ENCODE measurements around the gene C19orf12.

The C19orf12 gene

GRCh38 chr19:29702161-29702962 lies 12.7 kb downstream of the C19orf12 start:
- peaks cover 39% of the 10 kb centered on the region for H3K36me3 Mint-ChIP-seq (ENCODE audit: insufficient read depth)
- H3K9me3 Mint-ChIP-seq = no peaks in the 10 kb centered on the region

GRCh38 chr19:29700498-29700897 lies 14.6 kb downstream of the C19orf12 start:
- no peaks in the 10 kb centered on the region for H3K27me3 Mint-ChIP-seq
- DNase-seq (ENCODE audit: low spot score in 2 of 2) (no peak), ATAC-seq (replicated peaks; ENCODE audit: extremely low read depth, poor library complexity, severe bottlenecking) (no peak)
- H3K36me3 Mint-ChIP-seq (ENCODE audit: insufficient read depth) = peaks cover 32% of the 10 kb centered on the region
- H3K4me1 Mint-ChIP-seq = peaks cover 8% of the 10 kb centered on the region
- H3K9me3 Mint-ChIP-seq = no peaks in the 10 kb centered on the region
- no peak overlapping the region for H3K27ac Mint-ChIP-seq (ENCODE audit: low read depth)
- H3K4me3 Mint-ChIP-seq = no peak overlapping the region

More at GRCh38 chr19:29702161-29702962, 12.7 kb downstream of the C19orf12 start:
- no peaks in the 10 kb centered on the region for H3K27me3 Mint-ChIP-seq
- no peak for DNase-seq (ENCODE audit: low spot score in 2 of 2)
- no peak for ATAC-seq (replicated peaks; ENCODE audit: extremely low read depth, poor library complexity, severe bottlenecking)
- H3K27ac Mint-ChIP-seq (ENCODE audit: low read depth) = no peak overlapping the region
- no peak overlapping the region for H3K4me3 Mint-ChIP-seq
- peaks cover 5% of the 10 kb centered on the region for H3K4me1 Mint-ChIP-seq

DNA sequence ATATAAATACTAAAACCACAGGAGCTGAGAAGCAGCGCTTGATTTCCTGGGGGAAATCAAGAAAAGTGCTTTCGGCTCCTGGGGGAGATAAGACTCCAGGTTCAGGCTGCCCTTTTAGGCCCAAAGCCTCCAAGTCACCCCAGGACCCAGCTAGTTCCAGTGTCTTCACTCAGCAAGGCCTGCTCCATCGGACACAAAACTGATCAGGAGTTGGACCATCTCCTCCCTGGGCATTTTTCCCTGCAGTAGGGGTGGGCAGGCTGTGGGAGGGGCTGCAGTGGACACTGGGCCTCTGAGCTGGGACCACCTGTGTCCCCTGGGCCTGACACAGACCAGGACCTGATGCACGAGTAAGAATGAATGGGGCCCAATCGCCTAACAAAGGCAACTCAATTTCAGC lies 15.2 kb downstream of the C19orf12 start:
- Mint-ChIP-seq H3K27ac (ENCODE audit: low read depth) (no peak overlapping the region), H3K27me3 (no peaks in the 10 kb centered on the region), H3K4me3 (no peak overlapping the region), H3K4me1 (peaks cover 14% of the 10 kb centered on the region), H3K9me3 (no peaks in the 10 kb centered on the region), H3K36me3 (ENCODE audit: insufficient read depth) (peaks cover 30% of the 10 kb centered on the region)
- ATAC-seq (replicated peaks; ENCODE audit: extremely low read depth, poor library complexity, severe bottlenecking) (no peak), DNase-seq (ENCODE audit: low spot score in 2 of 2) (no peak)

DNA sequence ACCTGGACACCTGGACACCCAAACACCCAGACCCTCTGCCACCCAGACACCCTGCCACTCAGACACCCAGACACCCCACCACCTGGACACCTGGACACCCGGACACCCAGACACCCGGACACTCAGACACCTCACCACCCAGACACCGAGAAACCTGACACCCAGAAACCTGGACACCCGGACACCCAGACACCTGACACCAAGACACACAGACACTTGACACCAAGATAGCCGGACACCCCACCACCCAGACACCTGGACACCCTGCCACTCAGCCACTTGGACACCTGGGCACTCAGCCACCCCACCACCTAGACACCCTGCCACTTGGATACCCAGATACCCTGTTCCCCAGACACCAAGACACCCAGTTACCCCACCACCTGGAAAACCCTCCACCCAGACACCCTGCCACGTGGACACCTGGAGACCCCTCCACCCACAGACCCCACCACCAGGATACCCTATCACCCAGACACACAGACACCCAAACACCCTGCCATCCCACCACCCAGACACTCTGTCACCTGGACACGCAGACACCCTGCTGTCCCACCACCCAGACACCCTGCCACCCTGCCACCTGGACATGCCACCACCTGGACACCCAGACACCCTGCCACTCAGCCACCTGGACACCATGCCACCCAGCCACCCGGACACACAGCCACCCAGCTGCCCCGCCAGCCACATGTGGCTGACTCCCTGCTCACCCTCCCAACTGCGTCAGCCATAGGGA lies 17.4 kb downstream of the C19orf12 start:
- DNase-seq (ENCODE audit: low spot score in 2 of 2) (no peak), ATAC-seq (replicated peaks; ENCODE audit: extremely low read depth, poor library complexity, severe bottlenecking) (no peak)
- peaks cover 20% of the 10 kb centered on the region for H3K36me3 Mint-ChIP-seq (ENCODE audit: insufficient read depth)
- H3K27ac Mint-ChIP-seq (ENCODE audit: low read depth) = peak overlapping the region; percentile 94
- H3K4me3 Mint-ChIP-seq = no peak overlapping the region
- no peaks in the 10 kb centered on the region for H3K9me3 Mint-ChIP-seq
- H3K27me3 Mint-ChIP-seq = no peaks in the 10 kb centered on the region
- H3K4me1 Mint-ChIP-seq = peaks cover 21% of the 10 kb centered on the region

GRCh38 chr19:29696565-29696846 lies 18.6 kb downstream of the C19orf12 start:
- Mint-ChIP-seq H3K4me3 (no peak overlapping the region), H3K27ac (ENCODE audit: low read depth) (peak overlapping the region; percentile 94), H3K9me3 (no peaks in the 10 kb centered on the region), H3K36me3 (ENCODE audit: insufficient read depth) (peaks cover 15% of the 10 kb centered on the region), H3K27me3 (no peaks in the 10 kb centered on the region), H3K4me1 (peaks cover 21% of the 10 kb centered on the region)
- ATAC-seq (replicated peaks; ENCODE audit: extremely low read depth, poor library complexity, severe bottlenecking) (no peak), DNase-seq (ENCODE audit: low spot score in 2 of 2) (no peak)

GRCh38 chr19:29695765-29696564 lies 19.1 kb downstream of the C19orf12 start:
- peaks cover 13% of the 10 kb centered on the region for H3K36me3 Mint-ChIP-seq (ENCODE audit: insufficient read depth)
- H3K4me3 Mint-ChIP-seq = no peak overlapping the region
- H3K27me3 Mint-ChIP-seq = no peaks in the 10 kb centered on the region
- H3K27ac Mint-ChIP-seq (ENCODE audit: low read depth) = peak overlapping the region; percentile 94
- ATAC-seq (replicated peaks; ENCODE audit: extremely low read depth, poor library complexity, severe bottlenecking) (no peak), DNase-seq (ENCODE audit: low spot score in 2 of 2) (no peak)
- no peaks in the 10 kb centered on the region for H3K9me3 Mint-ChIP-seq
- peaks cover 25% of the 10 kb centered on the region for H3K4me1 Mint-ChIP-seq

DNA sequence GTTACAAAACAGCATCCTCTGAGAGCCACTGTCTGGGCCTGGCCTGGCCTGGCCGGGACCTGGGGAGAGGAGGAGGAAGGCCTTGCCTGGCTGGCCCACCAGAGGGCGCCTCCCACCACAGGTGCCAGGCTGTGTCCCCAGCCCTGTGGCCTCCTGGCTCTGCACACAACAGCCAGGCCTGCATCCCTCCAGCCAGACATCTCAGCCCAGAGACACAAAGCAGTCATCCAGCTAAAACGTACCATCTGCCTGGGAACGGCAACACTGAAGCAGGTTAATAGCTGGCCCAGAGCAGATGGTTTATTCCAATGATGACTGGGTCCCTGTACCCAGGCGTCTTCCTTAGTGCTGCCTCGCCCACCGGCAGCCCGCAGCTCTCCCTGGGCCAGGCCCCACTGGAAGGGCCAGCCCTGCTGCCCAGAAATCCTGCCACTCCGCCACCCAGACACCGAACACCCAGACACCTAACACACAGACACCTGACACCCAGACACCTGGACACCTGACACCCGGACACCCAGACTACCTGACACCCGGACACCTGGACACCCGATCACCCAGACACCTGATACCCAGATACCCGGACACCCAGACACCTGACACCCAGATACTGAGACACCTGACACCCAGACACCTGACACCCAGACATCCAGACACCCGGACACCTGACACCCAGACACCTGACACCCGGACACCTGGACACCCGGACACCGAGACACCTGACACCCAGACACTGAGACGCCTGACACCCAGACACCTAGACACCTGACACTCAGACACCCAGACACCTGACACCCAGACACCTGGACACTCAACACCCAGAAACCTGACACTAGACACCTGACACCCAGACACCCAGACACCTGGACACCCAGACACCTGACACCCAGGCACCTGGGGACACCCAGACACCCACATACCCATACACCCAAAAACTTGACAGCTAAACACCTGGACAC lies 20.1 kb downstream of the C19orf12 start:
- DNase-seq (ENCODE audit: low spot score in 2 of 2) = peak; percentile 71 to 80
- no peaks in the 10 kb centered on the region for H3K9me3 Mint-ChIP-seq

DNA sequence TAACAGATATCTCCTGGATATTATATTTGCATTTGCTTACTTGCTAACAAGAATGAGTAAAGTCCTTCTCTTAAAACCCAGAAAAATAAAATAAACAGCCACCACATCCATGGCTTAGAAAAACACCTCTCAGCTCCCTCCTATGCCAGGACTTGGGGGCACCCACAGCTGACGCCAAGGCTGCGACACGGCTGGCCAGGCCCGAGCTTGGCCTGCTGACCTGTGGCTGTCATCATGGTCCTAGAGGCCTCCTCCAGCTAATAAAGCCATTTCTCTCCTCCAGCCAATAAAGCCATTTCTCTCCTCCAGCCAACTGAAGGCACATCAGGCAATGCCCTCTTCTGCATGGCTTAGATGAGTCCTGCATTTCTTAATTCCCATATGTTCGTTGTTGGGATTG lies 20.9 kb downstream of the C19orf12 start:
- no peak for ATAC-seq (replicated peaks; ENCODE audit: extremely low read depth, poor library complexity, severe bottlenecking)
- H3K4me3 Mint-ChIP-seq = no peak overlapping the region

More for the DNA sequence above, 20.1 kb downstream of the C19orf12 start:
- Mint-ChIP-seq H3K4me3 (no peak overlapping the region), H3K27me3 (no peaks in the 10 kb centered on the region), H3K36me3 (ENCODE audit: insufficient read depth) (peaks cover 15% of the 10 kb centered on the region), H3K27ac (ENCODE audit: low read depth) (peak overlapping the region; percentile 94), H3K4me1 (peaks cover 28% of the 10 kb centered on the region)
- peak; percentile 89 for ATAC-seq (replicated peaks; ENCODE audit: extremely low read depth, poor library complexity, severe bottlenecking)

DNA sequence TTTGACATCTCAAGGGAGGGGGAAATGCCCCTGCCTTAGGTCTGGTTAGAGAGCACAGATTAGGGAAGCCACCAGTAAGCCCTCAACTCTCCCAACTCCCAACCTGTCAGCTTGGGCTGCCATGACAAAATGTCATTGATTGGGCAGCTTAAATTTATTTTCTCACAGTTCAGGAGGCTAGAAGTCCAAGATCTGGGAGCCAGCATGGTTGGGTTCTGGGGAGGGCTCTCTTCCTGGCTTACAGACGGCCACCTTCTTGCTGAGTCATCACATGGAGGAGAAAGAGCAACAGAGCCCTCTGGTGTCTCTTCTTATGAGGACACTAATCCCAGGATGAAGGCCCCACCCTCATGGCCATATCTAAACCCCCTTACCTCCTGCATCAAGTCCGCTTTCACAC lies 24.2 kb downstream of the C19orf12 start:
- H3K4me3 Mint-ChIP-seq = no peak overlapping the region
- peak in 1 of 2 donors; percentile 48 for DNase-seq (ENCODE audit: low spot score in 2 of 2)
- peaks cover 38% of the 10 kb centered on the region for H3K4me1 Mint-ChIP-seq
- H3K9me3 Mint-ChIP-seq = no peaks in the 10 kb centered on the region
- no peaks in the 10 kb centered on the region for H3K27me3 Mint-ChIP-seq
- peaks cover 10% of the 10 kb centered on the region for H3K36me3 Mint-ChIP-seq (ENCODE audit: insufficient read depth)
- H3K27ac Mint-ChIP-seq (ENCODE audit: low read depth) = peak overlapping the region; percentile 29
- ATAC-seq (replicated peaks; ENCODE audit: extremely low read depth, poor library complexity, severe bottlenecking) = peak; percentile 72

More for the DNA sequence above, 20.9 kb downstream of the C19orf12 start:
- peaks cover 35% of the 10 kb centered on the region for H3K4me1 Mint-ChIP-seq
- H3K36me3 Mint-ChIP-seq (ENCODE audit: insufficient read depth) = peaks cover 15% of the 10 kb centered on the region
- H3K9me3 Mint-ChIP-seq = no peaks in the 10 kb centered on the region
- H3K27ac Mint-ChIP-seq (ENCODE audit: low read depth) = peak overlapping the region; percentile 94
- DNase-seq (ENCODE audit: low spot score in 2 of 2) = no peak
- no peaks in the 10 kb centered on the region for H3K27me3 Mint-ChIP-seq

DNA sequence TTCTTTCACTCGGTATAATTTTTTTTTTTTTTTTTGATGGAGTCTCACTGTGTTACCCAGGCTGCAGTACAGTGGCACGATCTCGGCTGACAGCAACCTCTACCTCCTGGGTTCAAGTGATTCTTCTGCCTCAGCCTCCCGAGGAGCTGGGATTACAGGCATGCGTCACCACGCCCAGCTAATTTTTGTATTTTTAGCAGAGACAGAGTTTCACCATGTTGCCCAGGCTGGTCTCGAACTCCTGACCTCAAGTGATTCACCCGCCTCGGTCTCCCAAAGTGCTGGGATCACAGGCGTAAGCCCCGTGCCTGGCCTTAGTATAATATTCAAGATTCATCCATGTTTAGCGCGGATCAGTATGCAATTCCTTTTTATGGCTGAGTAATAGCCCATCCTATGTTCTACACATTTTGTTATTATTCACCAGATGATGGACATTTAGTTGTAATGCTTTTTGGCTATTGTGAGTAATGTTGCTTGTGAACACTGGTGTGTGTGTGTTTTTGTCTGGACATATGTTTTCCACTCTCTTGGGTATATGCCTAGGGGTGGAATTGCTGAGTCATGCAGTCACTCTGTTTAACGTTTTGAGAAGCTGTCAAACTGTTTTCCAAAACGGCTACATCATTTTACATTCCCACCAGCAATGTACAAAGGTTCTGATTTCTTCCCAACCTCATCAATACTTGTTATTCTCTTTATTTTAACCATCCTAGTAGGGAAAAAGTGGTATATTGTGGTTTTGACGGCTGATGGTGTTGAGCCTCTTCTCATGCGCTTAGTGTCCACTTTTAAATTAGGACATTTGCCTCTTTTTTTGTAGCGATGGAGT lies 26.9 kb downstream of the C19orf12 start:
- peaks cover 3% of the 10 kb centered on the region for H3K36me3 Mint-ChIP-seq (ENCODE audit: insufficient read depth)
- peaks cover 37% of the 10 kb centered on the region for H3K4me1 Mint-ChIP-seq
- no peak overlapping the region for H3K4me3 Mint-ChIP-seq
- no peak for DNase-seq (ENCODE audit: low spot score in 2 of 2)
- H3K27me3 Mint-ChIP-seq = no peaks in the 10 kb centered on the region
- no peak overlapping the region for H3K27ac Mint-ChIP-seq (ENCODE audit: low read depth)
- no peak for ATAC-seq (replicated peaks; ENCODE audit: extremely low read depth, poor library complexity, severe bottlenecking)
- no peaks in the 10 kb centered on the region for H3K9me3 Mint-ChIP-seq

- Mint-ChIP-seq H3K36me3 (ENCODE audit: insufficient read depth) (peaks cover 3% of the 10 kb centered on the region), H3K9me3 (no peaks in the 10 kb centered on the region), H3K27ac (ENCODE audit: low read depth) (no peak overlapping the region), H3K4me3 (no peak overlapping the region), H3K4me1 (peaks cover 42% of the 10 kb centered on the region), H3K27me3 (no peaks in the 10 kb centered on the region)
- ATAC-seq (replicated peaks; ENCODE audit: extremely low read depth, poor library complexity, severe bottlenecking) = no peak
- no peak for DNase-seq (ENCODE audit: low spot score in 2 of 2)
Measured at GRCh38 chr19:29687244-29687896, 27.7 kb downstream of the C19orf12 start.

Data from central memory CD8-positive, alpha-beta T cell (primary cell).